GM19239 (cell line): ENCODE data around the gene PLEKHM1.

Experiments used
- DNase-seq: peaks from one replicate; pipeline ENCODE4 v3.0.0; 2011; ENCODE audit warnings: low spot score; ENCODE audit not compliant: insufficient read length
- FAIRE-seq: peaks from 2 replicates; lab custom pipeline; 2011; peaks lifted over from hg19 to GRCh38; lab: Jason Lieb, UNC

Gene PLEKHM1

GRCh38 chr17:45388604-45389325 is 101.8 kb downstream of the PLEKHM1 start:
- FAIRE-seq: no peak

GRCh38 chr17:45387739-45388138 is 102.8 kb downstream of the PLEKHM1 start:
- no peak for DNase-seq
- FAIRE-seq: no peak

More at GRCh38 chr17:45388604-45389325, 101.8 kb downstream of the PLEKHM1 start:
- DNase-seq: no peak

- FAIRE-seq: no peak
- no peak for DNase-seq
Measured at GRCh38 chr17:45386178-45386577, 104.3 kb downstream of the PLEKHM1 start.
